Loucy (cell line): ENCODE measurements around the gene LASP1.

Source experiments
- H2AFZ ChIP-seq: fragments of 200-600 bp; sonication (generic); 2 replicates; pipeline ENCODE4 v1.6.0; 2016; ENCODE audit warnings: antibody characterized with exemption, mild to moderate bottlenecking, low read length, moderate library complexity
- H3F3A ChIP-seq: fragments of 200-600 bp; 2 replicates; pipeline ENCODE4 v1.6.0; 2016; ENCODE audit warnings: antibody characterized with exemption, low read depth, mild to moderate bottlenecking
- H3K27me3 ChIP-seq: fragments of 200-600 bp; sonication (generic); 2 replicates; pipeline ENCODE4 v1.6.1; 2014; ENCODE audit warnings: low read length, mild to moderate bottlenecking; ENCODE audit not compliant: insufficient read depth, poor library complexity, severe bottlenecking
- H3K36me3 ChIP-seq: fragments of 200-600 bp; sonication (generic); 2 replicates; pipeline ENCODE4 v1.6.1; 2016; ENCODE audit warnings: low read length; ENCODE audit not compliant: insufficient read depth
- H3K4me1 ChIP-seq: fragments of 200-600 bp; sonication (generic); 2 replicates; pipeline ENCODE4 v1.5.1; 2014; ENCODE audit warnings: low read length, mild to moderate bottlenecking; ENCODE audit not compliant: insufficient read depth, poor library complexity, severe bottlenecking
- H3K4me2 ChIP-seq: fragments of 200-600 bp; sonication (generic); 2 replicates; pipeline ENCODE4 v1.6.0; 2014; ENCODE audit warnings: antibody characterized with exemption, low read length, low read depth, mild to moderate bottlenecking; ENCODE audit not compliant: poor library complexity, severe bottlenecking
- H3K4me3 ChIP-seq: fragments of 200-600 bp; sonication (generic); 2 replicates; pipeline ENCODE4 v1.5.1; 2014; ENCODE audit warnings: low read length, mild to moderate bottlenecking, mixed read lengths; ENCODE audit not compliant: poor library complexity, severe bottlenecking
- H3K79me2 ChIP-seq: fragments of 200-600 bp; sonication (generic); 2 replicates; pipeline ENCODE4 v1.6.1; 2014; ENCODE audit warnings: low read length; ENCODE audit not compliant: insufficient read depth
- H3K9ac ChIP-seq: fragments of 200-600 bp; sonication (generic); 2 replicates; pipeline ENCODE4 v1.6.0; 2014; ENCODE audit warnings: mild to moderate bottlenecking, low read depth, low read length, moderate library complexity; ENCODE audit not compliant: poor library complexity, severe bottlenecking
- H3K9me2 ChIP-seq: fragments of 200-600 bp; sonication (generic); replicated peaks from 2 replicates; pipeline ENCODE4 v1.6.1; 2016; ENCODE audit warnings: low read depth, low read length, mixed read lengths
- H3K9me3 ChIP-seq: fragments of 200-600 bp; sonication (generic); 2 replicates; pipeline ENCODE4 v1.6.1; 2014; ENCODE audit warnings: mild to moderate bottlenecking, antibody characterized with exemption, low read length, low read depth; ENCODE audit not compliant: insufficient read depth
- H4K20me1 ChIP-seq: fragments of 200-600 bp; sonication (generic); 2 replicates; pipeline ENCODE4 v1.6.0; 2014; ENCODE audit warnings: antibody characterized with exemption, low read length, mild to moderate bottlenecking; ENCODE audit not compliant: insufficient read depth, poor library complexity, severe bottlenecking
- CTCF ChIP-seq: fragments of 200-600 bp; sonication (generic); conservative IDR thresholded peaks from 2 replicates; pipeline ENCODE4 v1.5.1; 2014; ENCODE audit warnings: mild to moderate bottlenecking, antibody characterized with exemption, low read length
- EZH2phosphoT487 ChIP-seq: fragments of 200-600 bp; IDR thresholded peaks from 2 replicates; pipeline ENCODE4 v1.6.1; 2018; ENCODE audit warnings: antibody characterized with exemption, mild to moderate bottlenecking, moderate library complexity, borderline replicate concordance

LASP1 gene

GRCh38 chr17:38914741-38915638 lies 45.1 kb downstream of the LASP1 start:
- Histone ChIP-seq H2AFZ (no peak overlapping the region), H3K27me3 (no peaks in the 10 kb centered on the region), H3K4me1 (peaks cover 6% of the 10 kb centered on the region), H3K9me3 (no peaks in the 10 kb centered on the region), H3K4me2 (no peak overlapping the region), H3K79me2 (peaks cover 20% of the 10 kb centered on the region), H3K36me3 (peaks cover 93% of the 10 kb centered on the region; the same call in 1 of the 2 replicates), H3K4me3 (no peak overlapping the region), H3F3A (no peaks in the 10 kb centered on the region), H4K20me1 (peaks cover 4% of the 10 kb centered on the region), H3K9me2 (no peaks in the 10 kb centered on the region), H3K9ac (no peak overlapping the region)
- TF ChIP-seq CTCF (no peak; the same call in 1 of the 2 replicates), EZH2phosphoT487 (no peak)

- H3K79me2 ChIP-seq, result peaks cover 15% of the 10 kb centered on the region
- peaks cover 93% of the 10 kb centered on the region; the same call in 1 of the 2 replicates for H3K36me3 ChIP-seq
- H3K9me2 ChIP-seq, result no peaks in the 10 kb centered on the region
- no peaks in the 10 kb centered on the region for H4K20me1 ChIP-seq
- TF ChIP-seq EZH2phosphoT487 (no peak), CTCF (no peak)
- no peak overlapping the region for H2AFZ ChIP-seq
- H3K4me3 ChIP-seq, result no peak overlapping the region
- no peaks in the 10 kb centered on the region for H3K27me3 ChIP-seq
- H3F3A ChIP-seq, result no peaks in the 10 kb centered on the region
- no peak overlapping the region for H3K9ac ChIP-seq
- H3K9me3 ChIP-seq, result no peaks in the 10 kb centered on the region
- no peak overlapping the region for H3K4me2 ChIP-seq
- H3K4me1 ChIP-seq, result peaks cover 6% of the 10 kb centered on the region
Observed at GRCh38 chr17:38915639-38915995, 45.8 kb downstream of the LASP1 start.

- Histone ChIP-seq H2AFZ (no peak overlapping the region), H3K79me2 (peaks cover 11% of the 10 kb centered on the region), H3F3A (no peaks in the 10 kb centered on the region), H3K27me3 (no peaks in the 10 kb centered on the region), H3K4me3 (no peak overlapping the region), H3K9me2 (no peaks in the 10 kb centered on the region), H3K36me3 (peaks cover 90% of the 10 kb centered on the region; the same call in 1 of the 2 replicates), H3K4me1 (peaks cover 6% of the 10 kb centered on the region), H3K9me3 (no peaks in the 10 kb centered on the region), H4K20me1 (no peaks in the 10 kb centered on the region), H3K4me2 (no peak overlapping the region), H3K9ac (no peak overlapping the region)
- no peak for TF ChIP-seq EZH2phosphoT487
Observed at GRCh38 chr17:38916771-38917170, 46.9 kb downstream of the LASP1 start.
